NT2/D1 (cell line): Measurements from ENCODE around the gene USP2.

Experiments used
- DNase-seq: peaks from one replicate; pipeline ENCODE4 v3.0.0-alpha.2; 2011; ENCODE audit warnings: low read depth, low spot score
- H3K27me3 ChIP-seq: 2 replicates; pipeline ENCODE4 v1.6.0; 2011; ENCODE audit warnings: mild to moderate bottlenecking; ENCODE audit not compliant: insufficient read length, insufficient read depth
- H3K36me3 ChIP-seq: 2 replicates; pipeline ENCODE4 v1.6.1; 2011; ENCODE audit warnings: mild to moderate bottlenecking, low read length, mixed read lengths; ENCODE audit not compliant: insufficient read depth, insufficient read length
- H3K4me1 ChIP-seq: 2 replicates; pipeline ENCODE4 v1.5.1; 2011; ENCODE audit not compliant: insufficient read depth, insufficient read length
- H3K4me3 ChIP-seq: 2 replicates; pipeline ENCODE4 v1.5.1; 2011; ENCODE audit warnings: low read depth; ENCODE audit not compliant: insufficient read length
- H3K9ac ChIP-seq: 2 replicates; pipeline ENCODE4 v1.6.0; 2011; ENCODE audit warnings: low read depth; ENCODE audit not compliant: insufficient read length
- H3K9me3 ChIP-seq: 2 replicates; pipeline ENCODE4 v1.5.1; 2011; ENCODE audit warnings: mild to moderate bottlenecking, low read length; ENCODE audit not compliant: insufficient read depth
- SUZ12 ChIP-seq: IDR thresholded peaks from 2 replicates; pipeline ENCODE4 v1.6.1; 2011; ENCODE audit not compliant: insufficient read length, insufficient read depth; ENCODE audit errors: extremely low read depth
- YY1 ChIP-seq: IDR thresholded peaks from 2 replicates; pipeline ENCODE4 v1.6.1; 2011; ENCODE audit not compliant: insufficient read length, insufficient read depth
- ZNF274 ChIP-seq: IDR thresholded peaks from 2 replicates; pipeline ENCODE4 v1.6.1; 2011; ENCODE audit warnings: mild to moderate bottlenecking, low read depth, low read length

Gene USP2

DNA sequence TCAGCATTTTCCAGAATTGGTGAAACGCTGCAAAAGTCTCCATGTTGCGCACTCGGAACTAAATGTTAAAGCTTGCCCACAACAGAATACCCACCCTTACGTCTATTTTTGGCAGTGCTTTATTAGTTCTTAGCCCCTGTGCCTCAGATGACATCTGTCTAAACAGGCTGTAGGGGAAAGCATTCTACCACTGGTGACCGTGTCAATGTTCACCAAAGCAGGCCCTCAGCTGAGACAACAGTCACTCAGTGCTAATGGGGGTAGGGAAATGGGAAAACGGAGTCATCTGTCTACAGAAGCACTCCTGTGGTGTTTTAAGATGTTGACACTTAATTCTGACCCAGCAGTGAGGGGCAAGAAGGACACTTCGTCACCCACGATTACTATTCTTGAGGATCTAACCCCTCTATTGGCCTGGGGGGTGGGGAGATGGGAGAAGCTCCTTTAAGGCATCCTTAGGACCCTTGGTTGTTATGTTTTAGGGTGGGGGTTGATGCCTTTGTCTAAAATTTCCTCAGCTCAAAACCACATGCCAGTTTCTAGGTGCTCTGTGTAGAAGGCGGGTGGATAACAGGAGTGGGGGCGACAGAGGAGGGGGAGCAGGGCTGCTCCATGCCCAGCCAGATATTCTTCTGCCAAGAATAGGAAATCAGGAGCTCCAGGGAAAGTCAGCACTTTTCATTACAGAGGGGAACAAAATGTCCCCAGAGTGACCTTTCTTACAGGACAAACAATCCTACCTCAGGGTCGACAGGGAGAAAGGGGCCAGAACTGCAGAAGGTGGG, 19.4 kb downstream of the USP2 start:
- peaks cover 13% of the 10 kb centered on the region for H3K4me1 ChIP-seq
- DNase-seq = no peak
- no peak overlapping the region for H3K9ac ChIP-seq
- peaks cover 21% of the 10 kb centered on the region for H3K36me3 ChIP-seq
- H3K27me3 ChIP-seq = peaks cover 33% of the 10 kb centered on the region
- no peaks in the 10 kb centered on the region for H3K9me3 ChIP-seq
- TF ChIP-seq ZNF274 = no peak
- TF ChIP-seq YY1 = no peak
- TF ChIP-seq SUZ12 = no peak
- no peak overlapping the region for H3K4me3 ChIP-seq

DNA sequence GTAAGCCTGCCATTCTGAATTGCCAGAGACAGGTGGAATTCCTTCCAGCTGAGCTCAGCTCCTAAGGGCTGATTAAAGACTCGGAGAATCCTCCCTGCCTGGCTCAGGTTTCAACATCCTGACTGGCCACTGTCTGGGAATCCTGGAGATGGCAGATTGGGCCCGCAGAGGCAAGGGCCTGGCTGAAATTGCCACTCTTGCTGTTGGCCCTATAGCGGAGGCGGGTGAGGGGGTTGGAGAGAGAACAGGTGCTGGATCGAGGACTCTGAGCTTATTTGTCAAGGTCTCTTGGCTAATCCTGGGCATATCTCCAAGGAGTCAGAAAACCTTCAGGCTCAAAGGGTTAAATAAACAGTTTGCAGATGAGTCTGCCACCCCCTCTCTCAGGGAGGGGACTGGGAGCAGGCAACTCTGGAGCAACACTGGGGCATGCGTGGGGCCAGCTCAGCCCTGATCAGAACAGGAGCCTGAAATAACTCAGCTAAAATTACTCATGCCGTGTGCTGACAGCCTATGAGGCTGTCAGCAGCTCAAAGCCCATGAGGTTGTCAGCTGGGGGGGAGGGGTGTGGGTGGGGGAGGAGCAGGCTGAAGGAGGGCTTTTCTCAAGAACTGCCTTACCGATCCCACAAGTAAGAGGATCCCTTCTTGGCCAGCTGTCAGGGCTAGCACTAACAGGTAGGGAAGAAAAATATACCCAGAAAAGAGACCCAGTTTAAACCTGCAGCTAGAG, 20.3 kb downstream of the USP2 start:
- no peak for DNase-seq
- H3K9ac ChIP-seq = no peak overlapping the region
- peaks cover 33% of the 10 kb centered on the region for H3K27me3 ChIP-seq
- H3K4me1 ChIP-seq = peaks cover 13% of the 10 kb centered on the region
- H3K9me3 ChIP-seq = no peaks in the 10 kb centered on the region
- no peak for TF ChIP-seq SUZ12
- H3K4me3 ChIP-seq = peak overlapping the region; percentile 11
- peaks cover 21% of the 10 kb centered on the region for H3K36me3 ChIP-seq

DNA sequence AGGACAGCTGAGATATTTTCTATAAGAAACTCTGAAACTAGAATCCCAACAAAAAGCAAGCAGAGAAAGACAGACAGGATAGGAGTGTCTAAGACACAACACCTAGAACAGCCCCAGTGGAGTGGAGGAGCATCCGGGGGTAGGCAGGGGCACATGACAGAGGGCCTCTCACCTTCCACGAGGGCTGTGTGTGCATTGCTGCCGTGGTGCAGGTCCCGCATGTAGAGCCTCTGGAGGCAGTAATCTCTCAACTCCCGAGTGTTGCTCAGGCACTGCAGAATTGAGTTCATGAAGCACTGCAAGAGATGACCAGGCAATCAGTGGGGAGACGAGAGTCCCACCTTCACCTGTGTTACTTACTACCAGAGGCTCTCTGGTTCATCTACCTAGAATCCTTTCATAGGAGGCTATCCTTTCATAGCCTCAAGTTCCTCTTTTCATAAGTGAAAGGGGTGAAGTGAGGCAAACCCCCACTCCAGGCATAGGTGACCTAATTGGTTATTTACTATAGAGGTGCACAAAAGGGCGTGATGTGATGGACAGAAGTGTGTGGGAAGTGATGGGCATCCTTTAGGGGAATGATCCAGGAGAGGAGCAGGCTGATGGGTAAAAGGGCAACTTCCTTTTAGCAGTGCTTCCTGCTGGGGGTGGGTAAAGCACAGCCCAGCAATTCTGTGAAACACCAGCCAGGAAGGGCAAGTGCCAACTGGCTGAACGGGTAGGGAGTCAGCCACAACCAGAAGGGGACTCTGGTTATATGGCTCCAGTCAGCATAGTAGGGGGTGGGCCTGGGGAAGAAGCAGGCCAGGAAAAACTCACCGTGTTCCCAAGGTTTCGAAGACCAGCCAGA, 21.9 kb downstream of the USP2 start:
- Histone ChIP-seq H3K27me3 (peaks cover 25% of the 10 kb centered on the region), H3K4me1 (peaks cover 7% of the 10 kb centered on the region), H3K9ac (no peak overlapping the region), H3K9me3 (no peaks in the 10 kb centered on the region), H3K36me3 (peaks cover 21% of the 10 kb centered on the region), H3K4me3 (no peak overlapping the region)
- no peak for DNase-seq
- TF ChIP-seq ZNF274 (no peak), SUZ12 (no peak), YY1 (no peak)

DNA sequence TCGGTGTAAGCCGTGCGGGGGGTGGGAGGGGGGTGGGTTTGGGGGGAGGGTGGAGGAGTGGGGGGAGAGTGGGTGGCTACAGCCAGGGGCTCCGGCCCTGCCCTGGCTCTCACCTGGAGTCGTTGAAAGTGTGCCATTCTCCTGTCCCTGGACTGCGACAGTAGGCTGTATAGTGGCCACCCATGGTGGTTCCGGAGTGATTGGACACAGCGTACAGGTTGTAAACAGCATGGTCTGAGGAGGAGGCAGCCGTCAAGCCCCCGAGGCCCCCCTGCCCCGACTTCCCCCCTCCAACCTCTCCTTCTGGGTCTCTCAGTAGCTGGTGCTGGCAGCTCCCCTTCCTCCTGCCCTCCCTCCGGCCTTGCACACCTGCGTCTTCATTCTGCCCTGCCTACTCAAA, 24.4 kb downstream of the USP2 start:
- Histone ChIP-seq H3K9me3 (no peaks in the 10 kb centered on the region), H3K4me1 (peaks cover 5% of the 10 kb centered on the region), H3K9ac (no peak overlapping the region), H3K36me3 (peaks cover 21% of the 10 kb centered on the region), H3K27me3 (peaks cover 9% of the 10 kb centered on the region), H3K4me3 (no peak overlapping the region)
- TF ChIP-seq SUZ12 = no peak
- TF ChIP-seq YY1 = no peak
- TF ChIP-seq ZNF274 = no peak
- DNase-seq = no peak

DNA sequence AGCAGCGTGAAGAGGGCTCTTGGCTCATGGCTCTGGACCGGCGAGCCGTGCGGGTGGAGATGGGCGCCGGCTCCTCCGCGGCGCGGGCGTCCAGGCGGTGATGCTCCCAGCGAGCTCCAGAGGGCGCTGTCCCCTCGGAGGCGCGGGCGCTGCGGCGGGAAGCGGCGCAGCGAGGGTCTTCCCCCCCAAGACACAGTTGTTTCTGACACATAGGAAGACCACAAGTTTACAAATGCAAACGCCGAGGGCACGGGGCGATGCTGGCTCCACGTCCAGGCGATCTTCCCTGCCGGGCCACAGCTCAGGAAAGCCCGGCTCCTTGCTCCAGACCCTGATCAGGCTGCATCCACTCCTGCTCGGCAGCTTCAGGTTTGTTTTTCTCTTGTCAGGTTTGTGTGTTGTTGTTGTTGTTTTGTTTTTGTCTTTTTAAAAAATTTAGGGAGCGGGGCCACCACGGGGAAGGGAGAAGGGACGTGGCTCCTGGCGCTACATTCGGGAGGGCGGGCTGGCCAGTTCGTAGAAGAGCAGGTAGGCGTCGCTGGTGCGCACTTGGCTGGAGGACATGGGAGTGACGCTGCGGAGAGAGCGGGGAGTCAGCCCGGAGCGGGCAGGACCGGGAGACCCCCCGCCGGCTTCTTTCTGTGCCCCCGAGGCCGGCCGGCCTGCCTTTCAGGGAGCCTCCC, 25.0 kb downstream of the USP2 start:
- peak; percentile 83 for DNase-seq
- H3K9ac ChIP-seq = peak overlapping the region; percentile 76
- peaks cover 9% of the 10 kb centered on the region for H3K27me3 ChIP-seq
- TF ChIP-seq SUZ12 (no peak), YY1 (no peak), ZNF274 (no peak)
- peak overlapping the region; percentile 37 for H3K4me3 ChIP-seq
- no peaks in the 10 kb centered on the region for H3K4me1 ChIP-seq
- no peaks in the 10 kb centered on the region for H3K9me3 ChIP-seq
- H3K36me3 ChIP-seq = peaks cover 21% of the 10 kb centered on the region

DNA sequence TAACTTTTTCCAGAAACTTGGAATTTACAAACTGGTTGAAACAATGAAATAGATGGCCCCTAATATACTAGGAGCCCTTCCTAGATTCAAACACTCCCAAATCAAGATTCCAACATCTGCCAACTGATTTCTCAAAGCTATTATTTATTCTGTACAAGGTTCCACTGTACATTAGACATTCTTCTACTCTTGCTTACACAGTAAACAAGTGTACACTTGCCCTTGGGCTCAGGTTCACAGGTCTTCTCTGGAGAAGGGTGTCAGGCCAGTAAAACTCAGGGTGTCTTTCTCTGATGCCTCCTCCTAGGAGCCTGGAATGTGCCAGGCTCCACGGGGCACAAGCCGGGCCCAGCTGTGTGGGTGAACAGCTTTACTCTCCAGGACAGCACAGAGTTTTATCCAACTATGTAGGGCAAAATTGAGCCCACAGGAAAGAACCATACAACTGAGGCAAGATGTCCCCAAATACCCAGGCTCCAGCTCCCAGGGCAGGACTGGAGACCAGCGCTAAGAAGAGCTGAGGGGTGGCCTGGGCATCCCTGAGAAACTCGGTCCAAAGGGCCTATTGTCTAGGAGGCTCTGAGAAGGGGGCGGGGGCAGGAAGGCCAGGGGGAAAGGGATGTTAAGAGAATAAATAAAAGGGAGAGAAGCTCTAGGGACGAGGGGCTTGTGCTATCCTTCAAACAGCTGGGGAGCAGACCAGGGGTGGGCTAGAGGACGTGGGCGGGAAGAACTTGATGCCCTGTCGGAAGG, 26.2 kb downstream of the USP2 start:
- TF ChIP-seq SUZ12 = no peak
- TF ChIP-seq YY1 = no peak
- H3K36me3 ChIP-seq = peaks cover 21% of the 10 kb centered on the region
- no peak overlapping the region for H3K9ac ChIP-seq
- no peak for DNase-seq
- no peaks in the 10 kb centered on the region for H3K4me1 ChIP-seq
- H3K9me3 ChIP-seq = no peaks in the 10 kb centered on the region
- H3K4me3 ChIP-seq = no peak overlapping the region
- H3K27me3 ChIP-seq = peaks cover 9% of the 10 kb centered on the region
